Raji (cell line): ENCODE data around the gene SCAF8.

Source experiments
- POLR2A ChIP-seq: IDR thresholded peaks from 2 replicates; pipeline ENCODE4 v1.6.1; 2011; ENCODE audit warnings: low read depth, low read length, control low read depth; ENCODE audit not compliant: insufficient read depth

Gene SCAF8

DNA sequence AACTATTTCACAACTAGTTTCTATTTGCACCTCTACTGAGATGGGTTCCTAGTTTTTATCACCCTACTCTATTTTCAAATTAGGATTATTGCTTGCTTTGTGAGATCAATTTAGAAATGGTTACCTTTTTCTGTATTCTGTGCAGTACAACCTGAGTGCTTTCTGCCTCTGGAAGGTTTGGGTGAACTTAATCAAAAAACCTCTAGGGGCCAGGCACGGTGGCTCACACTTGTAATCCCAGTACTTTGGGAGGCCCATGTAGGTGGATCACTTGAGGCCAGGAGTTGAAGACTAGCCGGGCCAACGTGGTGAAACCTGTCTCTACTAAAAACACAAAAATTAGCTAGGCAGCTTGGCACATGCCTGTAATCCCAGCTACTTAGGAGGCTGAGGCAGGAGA lies 63.3 kb downstream of the SCAF8 start:
- no peak for TF ChIP-seq POLR2A

DNA sequence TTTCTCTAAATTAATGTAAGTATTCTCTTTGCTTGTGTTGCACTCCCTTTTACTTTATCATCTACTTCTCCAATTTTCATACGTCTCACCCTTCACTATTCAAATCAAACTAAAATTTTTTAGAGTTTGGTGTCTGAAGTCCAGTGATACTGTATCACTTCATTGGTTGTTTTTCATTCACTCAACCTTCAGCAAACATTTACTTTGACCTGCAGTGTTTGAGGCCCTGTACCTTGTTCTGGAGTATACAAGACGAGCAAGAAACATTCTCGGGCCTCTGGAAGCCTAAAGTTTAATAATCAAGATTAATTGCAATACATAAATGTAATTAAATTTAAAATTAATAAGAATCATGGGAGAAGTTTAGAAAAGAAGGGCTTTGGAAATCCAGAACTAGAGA lies 64.6 kb downstream of the SCAF8 start:
- no peak for TF ChIP-seq POLR2A

DNA sequence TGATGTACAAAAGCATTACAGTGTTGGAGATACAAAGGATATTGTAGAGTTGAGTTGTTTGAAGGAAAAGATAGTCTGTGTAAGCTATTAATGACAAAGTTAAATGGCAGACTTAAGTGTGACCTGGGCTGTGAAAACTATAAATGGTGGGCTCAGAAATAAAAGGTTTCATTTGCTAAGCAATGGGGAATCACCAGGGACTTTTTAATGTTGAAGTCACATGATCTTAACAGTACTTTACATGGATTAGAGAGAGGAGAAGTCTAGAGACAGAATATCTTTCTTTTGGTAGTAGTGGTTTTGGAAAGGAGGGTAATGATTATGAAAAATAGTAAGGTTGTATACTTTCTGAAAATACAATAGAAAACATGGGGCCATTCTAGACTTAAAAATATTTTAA lies 67.1 kb downstream of the SCAF8 start:
- no peak for TF ChIP-seq POLR2A

DNA sequence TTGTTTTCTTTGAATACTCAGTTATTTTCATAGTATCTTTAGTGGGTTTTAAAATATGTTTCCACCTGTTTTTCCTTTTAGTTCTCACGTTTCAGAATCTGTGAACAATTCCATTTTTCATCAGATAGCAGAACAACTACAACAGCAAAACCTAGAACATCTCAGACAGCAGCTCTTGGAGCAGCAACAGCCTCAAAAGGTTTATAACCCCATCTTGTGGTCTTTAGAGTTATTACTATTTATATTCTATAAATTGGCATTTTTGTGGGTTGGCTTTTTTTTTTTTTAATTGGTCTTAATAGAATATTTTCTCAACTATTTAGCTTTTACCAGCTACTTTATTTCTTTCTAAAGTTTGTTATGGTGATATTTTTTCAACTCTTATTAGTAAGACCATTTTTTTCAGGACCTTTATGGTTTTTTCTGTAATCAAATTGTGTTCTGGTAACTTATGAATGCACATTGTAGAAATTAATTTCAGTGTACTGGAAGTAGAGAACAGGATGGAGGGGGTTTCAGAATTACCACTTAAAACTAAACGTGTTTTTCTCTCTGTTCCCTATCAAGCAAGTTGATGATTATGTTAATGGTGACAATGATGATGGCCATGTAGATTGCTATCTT lies 72.2 kb downstream of the SCAF8 start:
- no peak for TF ChIP-seq POLR2A

DNA sequence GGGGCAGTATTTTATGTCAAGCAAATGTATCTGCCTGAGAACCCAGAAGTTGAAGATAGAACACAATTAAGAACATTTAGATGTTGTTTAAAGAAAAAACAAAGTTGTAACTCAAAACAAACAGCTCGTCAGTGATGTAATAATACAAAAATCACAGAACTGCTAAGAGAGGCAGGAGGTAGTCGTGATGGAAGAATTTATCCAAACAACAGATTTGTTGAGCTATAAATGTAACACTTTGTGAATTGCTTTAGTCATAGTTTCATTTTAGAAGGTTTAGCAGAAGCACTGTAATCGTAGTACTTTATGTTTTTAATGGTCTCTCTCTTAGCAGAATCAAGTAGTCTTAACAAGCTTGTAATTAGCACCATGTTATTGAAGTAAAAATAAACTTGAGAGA lies 73.6 kb downstream of the SCAF8 start:
- no peak for TF ChIP-seq POLR2A

DNA sequence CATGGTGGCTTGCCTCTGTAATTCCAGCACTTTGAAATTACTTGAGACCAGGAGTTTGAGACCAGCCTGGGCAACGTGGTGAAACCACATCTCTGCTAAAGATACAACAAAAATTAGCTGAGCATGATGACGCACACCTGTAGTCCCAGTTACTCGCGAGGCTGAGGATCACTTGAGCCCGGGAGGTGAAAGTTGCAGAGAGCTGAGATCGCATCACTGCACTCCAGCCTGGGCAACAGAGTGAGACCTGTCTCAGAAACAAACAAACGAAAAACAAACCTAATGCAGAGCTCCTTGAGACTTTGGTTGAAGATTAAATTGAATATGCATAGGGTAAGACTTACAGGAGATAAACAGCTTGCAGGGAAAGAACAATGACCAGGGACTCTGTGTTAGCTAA lies 80.8 kb downstream of the SCAF8 start:
- TF ChIP-seq POLR2A = 0 out of 2 replicates have a peak, but pooled peaks have one; percentile 8

DNA sequence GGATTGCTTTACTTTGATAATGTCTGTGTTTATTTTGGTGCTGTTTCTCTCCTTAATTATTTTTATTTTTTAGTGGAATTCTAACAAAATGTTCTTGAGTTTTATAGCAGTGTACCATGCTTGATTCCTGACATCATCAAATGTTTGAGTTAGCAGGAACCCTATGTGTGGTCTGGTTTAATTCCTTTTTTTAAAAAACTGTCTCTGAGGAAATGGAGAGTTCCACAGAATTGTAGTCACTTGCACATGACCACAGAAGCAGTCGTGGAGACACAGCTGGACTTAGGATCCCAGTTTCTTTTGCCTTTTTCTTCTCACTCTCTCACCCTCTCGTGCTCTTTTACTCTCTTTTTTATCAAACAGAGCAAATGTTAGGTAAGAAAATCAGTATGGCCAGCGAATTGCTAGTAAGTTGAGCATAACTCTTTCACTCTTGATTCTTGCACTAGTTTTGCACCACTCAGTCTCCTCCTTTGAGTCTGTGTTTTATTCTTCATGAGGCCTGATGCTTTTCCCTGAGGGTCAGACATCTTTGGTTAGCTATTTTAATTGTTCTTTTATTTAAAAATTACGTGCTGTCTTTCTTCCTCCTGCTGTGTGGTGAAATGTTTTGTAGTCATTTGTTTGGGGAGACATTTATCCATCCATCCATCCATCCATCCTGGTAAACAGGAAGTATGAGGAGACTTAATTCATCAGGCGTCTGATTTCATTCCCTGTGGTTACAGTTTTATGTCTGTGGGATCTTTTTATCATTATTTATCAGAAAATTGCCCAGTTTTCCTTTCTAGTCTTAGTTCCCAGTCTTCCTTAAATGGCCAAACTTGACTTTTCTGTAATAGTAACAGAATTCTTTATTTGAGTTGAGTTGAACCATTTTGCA lies 83.0 kb downstream of the SCAF8 start:
- TF ChIP-seq POLR2A = no peak

DNA sequence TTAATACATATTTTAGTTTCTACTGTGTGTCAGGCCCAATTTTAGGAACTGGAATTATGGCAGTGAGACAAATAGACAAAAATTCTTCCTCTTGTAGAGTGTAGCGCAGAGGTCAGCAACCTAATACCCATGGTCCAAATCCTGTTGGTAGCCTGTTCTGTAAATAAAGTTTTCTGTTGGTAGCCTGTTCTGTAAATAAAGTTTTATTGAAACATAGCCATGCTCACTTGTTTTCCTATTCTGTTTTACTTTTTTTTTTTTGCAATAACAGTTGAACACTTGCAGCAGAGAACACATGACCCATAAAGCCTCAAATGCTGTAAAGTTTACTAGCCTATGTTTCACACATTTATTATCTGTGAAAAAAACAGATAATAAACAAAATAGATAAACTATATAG lies 87.9 kb downstream of the SCAF8 start:
- TF ChIP-seq POLR2A = no peak

DNA sequence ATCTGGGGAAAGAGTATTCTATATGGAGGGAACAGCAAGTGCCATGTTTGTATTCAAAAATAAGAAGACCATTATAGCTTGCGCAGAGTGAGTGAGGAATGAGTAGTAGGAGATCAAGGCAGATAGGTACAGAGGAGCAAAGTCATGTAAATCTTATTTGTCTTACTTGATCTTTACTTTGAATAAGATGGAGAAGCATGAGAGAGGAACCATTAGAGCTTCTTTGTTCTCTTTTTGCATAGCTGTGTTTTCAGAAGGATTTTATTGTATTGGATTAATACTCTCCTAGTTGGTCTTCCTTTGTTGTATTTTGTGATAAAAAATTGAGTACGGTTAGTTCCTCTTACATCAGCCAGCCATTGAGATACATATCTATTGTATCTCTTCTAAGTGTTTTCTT lies 88.4 kb downstream of the SCAF8 start:
- no peak for TF ChIP-seq POLR2A

DNA sequence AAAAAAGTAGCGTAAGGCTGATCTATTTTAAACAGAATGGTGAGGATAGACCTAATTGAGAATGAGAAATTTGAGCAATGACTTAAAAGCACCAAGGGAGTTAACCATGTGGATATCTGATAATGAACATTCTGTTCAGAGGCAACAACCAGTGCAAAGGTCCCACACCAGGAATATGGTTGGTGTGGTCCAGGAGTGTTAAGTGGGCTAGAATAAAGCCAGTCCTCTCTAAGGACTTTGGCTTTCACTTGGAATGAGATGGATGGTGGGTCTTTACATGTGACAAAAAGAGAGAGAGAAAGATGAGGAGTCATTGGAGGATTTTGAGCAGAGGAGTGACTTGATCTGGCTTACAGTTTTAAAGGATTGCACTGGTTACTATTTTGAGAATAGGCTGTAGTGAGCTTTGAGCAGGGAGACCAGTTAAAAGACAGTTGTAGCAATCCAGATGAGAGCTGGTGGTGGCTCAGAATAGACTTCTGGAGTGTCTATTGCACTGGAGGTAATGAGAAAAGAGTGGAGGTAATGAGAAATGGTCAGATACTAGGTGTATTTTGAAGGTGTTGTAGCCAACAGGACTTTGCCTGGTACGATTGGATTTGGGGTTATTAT lies 89.8 kb downstream of the SCAF8 start:
- TF ChIP-seq POLR2A = no peak

DNA sequence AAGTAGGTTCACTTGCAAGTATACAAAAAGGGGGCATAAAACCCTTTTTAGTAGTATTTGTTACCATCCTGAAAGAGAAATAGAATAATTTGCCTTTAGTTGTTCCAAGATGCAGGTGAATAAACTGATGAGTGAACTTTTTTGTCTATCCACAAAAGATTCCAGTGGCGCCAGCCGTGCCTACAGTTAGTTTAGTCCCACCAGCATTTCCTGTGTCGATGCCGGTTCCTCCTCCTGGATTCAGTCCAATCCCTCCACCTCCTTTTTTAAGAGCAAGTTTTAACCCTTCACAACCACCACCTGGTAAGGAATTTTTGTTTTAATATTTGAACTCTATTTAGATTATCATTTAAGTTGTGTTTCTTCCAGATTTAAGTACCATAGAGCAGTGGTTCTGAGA lies 90.9 kb downstream of the SCAF8 start:
- TF ChIP-seq POLR2A = no peak

DNA sequence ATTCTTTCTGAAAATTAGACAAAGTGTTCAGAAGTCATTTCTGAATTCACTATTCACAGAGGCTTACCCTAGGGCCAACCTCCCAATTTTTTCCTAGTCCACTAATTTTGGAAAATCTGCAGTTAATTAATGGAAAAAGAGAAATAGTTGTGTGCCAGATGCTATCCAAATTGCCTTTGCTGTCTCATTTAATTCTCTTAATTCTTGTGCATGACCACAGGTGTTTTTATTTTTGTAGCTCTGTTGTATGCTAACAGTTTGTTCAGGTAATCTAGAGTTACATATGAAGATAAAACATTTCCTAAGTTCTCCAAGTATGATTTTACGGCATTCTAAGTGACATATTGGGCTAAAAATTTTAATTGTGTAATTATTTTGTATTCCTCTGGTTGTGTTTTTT lies 96.8 kb downstream of the SCAF8 start:
- no peak for TF ChIP-seq POLR2A

DNA sequence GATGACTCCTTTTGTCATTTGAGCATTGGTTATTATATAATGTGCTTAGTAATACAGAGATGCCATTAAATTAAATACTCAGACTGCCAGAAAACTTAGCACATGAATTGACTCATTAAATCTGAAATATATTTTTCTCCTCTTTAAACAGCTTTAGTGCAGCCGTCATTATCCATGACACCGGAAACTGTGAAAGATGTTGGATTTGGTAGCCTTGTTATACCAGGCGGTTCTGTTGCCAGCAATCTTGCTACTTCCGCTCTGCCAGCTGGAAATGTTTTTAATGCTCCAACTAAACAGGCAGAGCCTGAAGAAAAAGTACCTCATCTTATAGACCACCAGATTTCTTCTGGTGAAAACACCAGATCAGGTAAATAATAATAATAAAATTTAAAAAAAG lies 97.6 kb downstream of the SCAF8 start:
- TF ChIP-seq POLR2A = no peak

DNA sequence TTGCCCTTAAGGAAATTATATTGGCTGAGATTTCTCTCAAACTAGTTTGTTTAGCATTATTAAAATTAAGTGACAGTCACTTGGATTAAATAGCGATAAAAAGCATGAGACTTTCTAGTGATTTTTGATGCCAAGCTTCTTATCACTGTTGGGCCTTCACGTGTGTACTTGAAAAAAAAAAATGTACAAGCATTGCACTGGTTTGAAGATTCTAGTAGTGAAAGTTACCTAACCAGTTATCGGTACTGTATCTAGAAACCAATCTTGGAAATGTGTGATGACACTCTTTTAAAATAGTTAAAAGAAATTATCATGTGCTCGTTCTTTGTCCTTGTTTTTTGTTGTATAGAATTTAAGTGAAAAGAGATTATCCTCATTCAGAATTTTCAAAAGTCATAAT lies 102.1 kb downstream of the SCAF8 start:
- no peak for TF ChIP-seq POLR2A

DNA sequence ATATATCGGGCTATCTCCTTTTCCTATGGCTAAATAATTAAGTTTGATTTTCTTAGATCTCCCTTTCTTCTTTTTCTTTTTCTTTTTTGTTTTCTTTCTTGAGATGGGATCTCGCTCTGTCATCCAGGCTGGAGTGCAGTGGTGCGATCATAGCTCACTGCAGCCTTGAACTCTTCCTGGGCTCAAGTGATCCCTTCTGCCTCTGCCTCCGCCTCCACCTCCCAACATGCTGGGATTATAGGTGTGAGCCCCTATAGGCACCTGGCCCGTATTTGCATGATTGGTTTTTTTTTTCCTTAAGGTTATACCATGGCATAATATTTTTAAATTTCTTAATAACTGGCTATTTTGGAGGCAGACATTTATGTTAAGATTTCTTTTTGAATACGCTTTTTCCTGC lies 106.3 kb downstream of the SCAF8 start:
- TF ChIP-seq POLR2A = no peak

DNA sequence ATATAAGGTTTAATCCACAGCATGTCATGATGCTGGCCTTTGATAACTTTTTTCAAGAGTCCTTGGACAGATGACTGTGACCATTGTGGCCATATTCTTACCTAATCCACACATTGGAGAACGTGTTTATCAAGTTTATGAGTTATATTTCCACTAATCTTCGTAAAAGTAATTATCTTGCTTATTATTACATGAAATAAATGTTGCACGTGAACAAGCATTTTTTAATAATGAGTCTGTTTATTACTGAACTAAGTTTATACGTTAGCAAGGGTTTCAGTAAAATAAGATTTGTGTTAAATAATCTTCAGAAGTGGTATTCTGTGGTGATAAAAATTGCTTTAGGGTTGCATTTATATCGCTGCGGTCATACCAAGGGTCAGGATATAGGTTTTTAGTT lies 107.1 kb downstream of the SCAF8 start:
- no peak for TF ChIP-seq POLR2A
